GM21717 (cell line): ENCODE results near the gene MSH4.
"Not testable (repeated sequence)": the region's sequence is repeated elsewhere in the genome, so short reads cannot be mapped to it uniquely, and the experiment has no call there.

Experiments used
- ATAC-seq: cut with Tn5 transposase; IDR thresholded peaks from one replicate; pipeline ENCODE4 v1.9.1; 2021; ENCODE audit warnings: mild to moderate bottlenecking, moderate library complexity; ENCODE audit not compliant: unreplicated experiment

The MSH4 gene

GRCh38 chr1:75795703-75796193 lies 934 bp upstream of the MSH4 start:
- ATAC-seq, result no peak

- no peak for ATAC-seq
These were observed 549 bp downstream of the MSH4 start for GRCh38 chr1:75797273-75797588.

- no peak for ATAC-seq
These were observed 1.0 kb downstream of the MSH4 start for GRCh38 chr1:75797606-75798216.

- not testable (repeated sequence) for ATAC-seq
These were observed 4.8 kb downstream of the MSH4 start for GRCh38 chr1:75801480-75801879.

- ATAC-seq, result no peak
These were observed 12.2 kb downstream of the MSH4 start for GRCh38 chr1:75808921-75809320.

GRCh38 chr1:75810113-75810512 lies 13.4 kb downstream of the MSH4 start:
- ATAC-seq, result not testable (repeated sequence)

- no peak for ATAC-seq
These were observed 14.7 kb downstream of the MSH4 start for GRCh38 chr1:75811211-75811981.

- ATAC-seq, result no peak
These were observed 15.4 kb downstream of the MSH4 start for GRCh38 chr1:75812065-75812464.

GRCh38 chr1:75823596-75823995 lies 26.9 kb downstream of the MSH4 start:
- not testable (repeated sequence) for ATAC-seq

GRCh38 chr1:75836528-75837100 lies 39.9 kb downstream of the MSH4 start:
- no peak for ATAC-seq

- ATAC-seq, result no peak
These were observed 41.4 kb downstream of the MSH4 start for GRCh38 chr1:75838079-75838478.

- ATAC-seq, result no peak
These were observed 44.7 kb downstream of the MSH4 start for GRCh38 chr1:75841421-75841820.

GRCh38 chr1:75845576-75845975 lies 48.9 kb downstream of the MSH4 start:
- ATAC-seq, result no peak

- no peak for ATAC-seq
These were observed 58.3 kb downstream of the MSH4 start for GRCh38 chr1:75855010-75855409.

- no peak for ATAC-seq
These were observed 59.1 kb downstream of the MSH4 start for GRCh38 chr1:75855734-75856133.

- ATAC-seq, result no peak
These were observed 65.1 kb downstream of the MSH4 start for GRCh38 chr1:75861831-75862230.

GRCh38 chr1:75870951-75871350 lies 74.3 kb downstream of the MSH4 start:
- ATAC-seq, result no peak

- ATAC-seq, result no peak
These were observed 83.3 kb downstream of the MSH4 start for GRCh38 chr1:75879985-75880384.

GRCh38 chr1:75884437-75884836 lies 87.8 kb downstream of the MSH4 start:
- no peak for ATAC-seq

GRCh38 chr1:75901371-75901770 lies 104.7 kb downstream of the MSH4 start:
- ATAC-seq, result no peak

- no peak for ATAC-seq
These were observed 112.1 kb downstream of the MSH4 start for GRCh38 chr1:75908717-75909152.

- no peak for ATAC-seq
These were observed 120.2 kb downstream of the MSH4 start for GRCh38 chr1:75916834-75917233.
